Fibroblast of villous mesenchyme (primary cell): ENCODE data around the gene RAC2. TPM values are rescaled to one million over a fixed set of nuclear protein-coding genes. Genes with fewer than 3 reads are reported as not detected.

Experiments
- DNase-seq: peaks from one replicate; pipeline ENCODE4 v3.0.0-alpha.2; 2010; ENCODE audit warnings: low read depth
- H3K4me3 ChIP-seq: 2 replicates; pipeline ENCODE4 v1.5.1; 2011; ENCODE audit warnings: low read depth, mild to moderate bottlenecking, low read length
- total RNA-seq: library from RNA; depleted of rRNA; stranded (reverse); fragments of >200 nt; gene quantifications from 2 replicates; pipeline ENCODE4 v1.2.3, GENCODE V29; 2012
- TF ChIP-seq, protein P1 (sequence below): IDR thresholded peaks from 2 replicates; pipeline ENCODE4 v1.5.1; 2012; ENCODE audit warnings: low read depth, mild to moderate bottlenecking, low read length; ENCODE audit not compliant: insufficient read depth

The RAC2 gene
- 8.1 and 11.2 TPM in 2 replicates for total RNA-seq

DNA sequence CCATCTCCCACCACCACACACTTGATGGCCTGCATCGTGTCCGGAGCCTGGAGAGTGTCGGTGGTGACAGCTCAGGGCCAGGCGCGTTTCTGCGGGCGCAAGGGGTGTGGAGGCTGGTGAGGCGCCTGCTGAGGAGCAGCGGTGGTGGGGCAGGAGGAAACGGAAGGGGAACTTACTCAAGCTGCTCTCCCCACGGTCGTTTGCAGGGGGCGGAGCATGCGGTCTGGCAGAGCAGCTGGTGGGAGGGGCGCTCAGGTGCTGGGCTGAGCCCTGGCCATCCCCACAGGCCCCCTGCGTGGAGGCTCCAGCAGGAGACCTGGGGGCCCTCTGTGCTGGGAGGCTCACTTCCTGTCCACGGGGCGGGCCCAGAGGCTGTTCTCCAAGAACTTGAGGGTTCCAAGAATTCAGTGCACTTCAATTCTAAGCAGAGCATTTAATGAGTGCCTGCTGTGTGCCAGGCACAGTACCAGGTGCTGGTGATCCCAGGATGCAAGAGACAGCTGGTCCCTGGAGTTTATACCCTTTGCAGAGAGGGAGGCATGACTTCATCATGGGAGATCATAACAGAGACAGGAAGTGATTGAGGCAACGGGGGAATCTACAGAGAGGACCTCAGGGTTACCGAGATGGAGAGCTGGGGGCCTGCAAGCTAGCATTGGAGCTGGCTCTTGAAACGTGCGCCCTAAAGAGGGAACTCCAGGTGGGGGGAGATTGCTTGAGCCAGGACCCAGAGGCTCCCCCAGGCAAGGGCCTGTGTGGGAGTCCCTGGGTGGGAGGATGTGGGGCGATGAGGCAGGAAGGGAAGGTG is at the start of gene RAC2:
Gene RAC2, minus strand, starts transcription at position 156 of the 808 bp plus-strand sequence. Its CDS starts 121 bp downstream, at position 35.
- peak within 1 kb of the TSS; percentile 55 for H3K4me3 ChIP-seq
- DNase-seq, result peak; percentile 64
- TF ChIP-seq, protein P1, sequence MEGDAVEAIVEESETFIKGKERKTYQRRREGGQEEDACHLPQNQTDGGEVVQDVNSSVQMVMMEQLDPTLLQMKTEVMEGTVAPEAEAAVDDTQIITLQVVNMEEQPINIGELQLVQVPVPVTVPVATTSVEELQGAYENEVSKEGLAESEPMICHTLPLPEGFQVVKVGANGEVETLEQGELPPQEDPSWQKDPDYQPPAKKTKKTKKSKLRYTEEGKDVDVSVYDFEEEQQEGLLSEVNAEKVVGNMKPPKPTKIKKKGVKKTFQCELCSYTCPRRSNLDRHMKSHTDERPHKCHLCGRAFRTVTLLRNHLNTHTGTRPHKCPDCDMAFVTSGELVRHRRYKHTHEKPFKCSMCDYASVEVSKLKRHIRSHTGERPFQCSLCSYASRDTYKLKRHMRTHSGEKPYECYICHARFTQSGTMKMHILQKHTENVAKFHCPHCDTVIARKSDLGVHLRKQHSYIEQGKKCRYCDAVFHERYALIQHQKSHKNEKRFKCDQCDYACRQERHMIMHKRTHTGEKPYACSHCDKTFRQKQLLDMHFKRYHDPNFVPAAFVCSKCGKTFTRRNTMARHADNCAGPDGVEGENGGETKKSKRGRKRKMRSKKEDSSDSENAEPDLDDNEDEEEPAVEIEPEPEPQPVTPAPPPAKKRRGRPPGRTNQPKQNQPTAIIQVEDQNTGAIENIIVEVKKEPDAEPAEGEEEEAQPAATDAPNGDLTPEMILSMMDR, result no peak

GRCh38 chr22:37293172-37293571 is 49.1 kb upstream of the RAC2 start:
- no peak for DNase-seq
- TF ChIP-seq, protein P1, result no peak
- no peak overlapping the region for H3K4me3 ChIP-seq

DNA sequence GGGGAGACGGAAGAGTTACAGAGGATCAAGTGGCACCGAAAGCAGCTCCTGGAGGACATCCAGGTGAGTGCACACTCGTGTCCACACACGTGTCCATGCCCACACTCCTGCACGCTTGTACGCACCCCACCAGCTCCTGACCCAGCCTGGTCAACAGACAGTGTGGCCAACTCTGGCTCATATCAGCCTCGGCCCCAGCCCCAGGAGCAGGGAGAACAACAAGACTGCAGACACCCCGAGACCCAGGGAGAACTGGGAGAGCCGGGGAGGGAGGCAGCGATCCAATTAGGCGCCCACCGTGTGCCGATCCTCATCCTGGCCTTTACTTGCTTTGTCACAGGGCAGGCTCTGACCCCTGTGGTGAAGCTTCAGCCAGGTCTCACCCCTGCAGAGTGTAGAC is 48.6 kb upstream of the RAC2 start:
- no peak for DNase-seq
- no peak overlapping the region for H3K4me3 ChIP-seq
- TF ChIP-seq, protein P1, result no peak

DNA sequence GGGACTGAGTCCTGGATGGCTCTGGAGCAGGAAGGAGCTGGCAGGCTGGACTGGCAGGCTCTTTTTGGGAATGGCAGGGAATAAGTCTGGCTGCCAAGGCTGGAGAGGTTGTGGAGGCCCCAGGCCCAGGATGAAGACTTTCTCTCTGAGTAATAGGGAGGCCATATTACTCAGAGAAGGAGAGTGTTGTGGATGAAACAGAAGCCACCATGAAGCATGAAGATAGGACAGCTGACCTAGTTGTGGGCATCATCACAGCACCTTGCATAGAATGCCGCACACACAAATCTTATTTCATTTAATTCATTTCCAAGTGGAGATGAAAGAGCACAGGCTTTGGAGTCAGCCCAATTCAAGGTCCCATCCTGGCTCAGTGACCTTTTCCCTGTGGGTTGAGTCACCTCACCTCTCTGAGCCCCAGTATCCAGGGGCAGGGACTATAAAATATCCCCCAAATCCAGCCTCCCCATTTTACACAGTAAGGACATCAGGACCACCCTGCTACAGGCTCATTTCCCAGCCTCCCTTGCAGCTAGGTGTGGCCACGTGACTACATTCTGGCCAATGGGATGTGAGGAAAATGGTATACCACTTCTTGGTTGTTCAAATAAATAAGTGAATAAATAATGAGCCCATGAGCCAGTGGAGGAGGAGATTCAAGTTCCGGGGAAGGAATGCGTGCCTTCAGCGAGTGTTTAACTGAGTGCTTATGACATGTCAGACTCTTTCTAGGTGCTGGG is 47.7 kb upstream of the RAC2 start:
- H3K4me3 ChIP-seq, result no peak overlapping the region
- TF ChIP-seq, protein P1, result no peak
- DNase-seq, result no peak

DNA sequence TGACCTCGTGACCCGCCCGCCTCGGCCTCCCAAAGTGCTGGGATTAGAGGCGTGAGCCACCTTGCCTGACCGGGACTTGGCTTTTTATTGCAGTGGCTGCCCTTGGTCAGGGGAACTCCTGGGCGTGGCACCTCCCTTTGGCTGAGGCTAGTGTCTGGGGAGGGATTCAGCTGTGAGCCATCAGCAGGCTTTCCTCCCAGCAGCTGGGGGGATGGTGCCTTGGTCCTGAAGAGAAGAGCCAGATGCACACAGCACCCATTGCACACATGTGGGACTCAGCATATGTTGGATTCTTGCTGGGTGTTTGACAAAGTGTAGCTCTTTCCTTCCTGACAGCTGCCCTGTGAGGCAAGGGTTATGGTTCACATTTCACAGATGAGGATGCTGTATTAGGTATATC is 46.7 kb upstream of the RAC2 start:
- TF ChIP-seq, protein P1, result no peak
- no peak overlapping the region for H3K4me3 ChIP-seq
- DNase-seq, result peak; percentile 82

DNA sequence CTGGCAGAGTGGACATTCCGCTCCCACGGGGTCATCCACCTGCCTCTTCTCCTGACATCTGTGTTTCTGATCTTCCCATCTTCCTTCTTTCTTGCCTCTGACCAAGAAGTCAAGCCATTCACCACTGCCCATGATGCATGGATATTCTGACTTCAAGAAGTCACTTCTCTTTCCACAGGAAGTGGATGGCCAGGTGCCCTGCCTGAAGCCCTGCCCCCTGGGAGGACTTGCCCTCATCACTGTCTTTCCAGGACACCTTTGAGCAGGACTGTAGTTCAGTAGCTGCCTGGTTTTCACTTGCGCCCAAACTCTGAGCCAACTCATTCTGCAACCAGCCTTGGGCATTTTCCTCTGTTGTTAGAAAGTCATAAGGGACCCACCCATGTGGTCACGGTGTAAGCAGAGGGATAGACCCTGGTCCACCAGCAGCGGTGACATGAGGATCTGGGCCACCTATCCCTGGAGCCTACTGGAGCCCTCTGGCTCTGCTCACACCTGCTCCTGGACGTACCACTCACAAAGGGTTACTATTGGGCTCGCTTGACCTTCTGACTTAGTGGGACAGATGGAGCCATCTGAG is 45.2 kb upstream of the RAC2 start:
- no peak overlapping the region for H3K4me3 ChIP-seq
- TF ChIP-seq, protein P1, result no peak
- DNase-seq, result no peak
